Peyer's patch (tissue), 4 donors: ENCODE data around the gene TMEM260. TPM values are rescaled to one million over a fixed set of nuclear protein-coding genes. Genes with fewer than 3 reads are reported as not detected.

Experiments
- DNase-seq, 3 donors: peaks; one replicate each; pipeline ENCODE4 v3.0.0-alpha.2; 2017 to 2019
- H3K27ac ChIP-seq, 4 donors: fragments of 200-600 bp; sonication (generic); one replicate each; pipeline ENCODE4 v1.5.1; 2016 to 2019
- H3K27me3 ChIP-seq, 2 donors: fragments of 200-600 bp; sonication (generic); one replicate each; pipeline ENCODE4 v1.5.1; 2019
- H3K36me3 ChIP-seq, 3 donors: fragments of 200-600 bp; sonication (generic); one replicate each; pipeline ENCODE4 v1.5.1; 2016 to 2019
- H3K4me1 ChIP-seq, 4 donors: fragments of 200-600 bp; sonication (generic); one replicate each; pipeline ENCODE4 v1.5.1; 2016 to 2019
- H3K4me3 ChIP-seq, 4 donors: fragments of 200-600 bp; sonication (generic); 1 replicate in 3 of 4; 2 replicates in 1 of 4; pipeline ENCODE4 v1.5.1; 2016 to 2019; ENCODE audit warnings: mild to moderate bottlenecking in 1 of 4
- H3K9me3 ChIP-seq, 4 donors: fragments of 200-600 bp; sonication (generic); one replicate each; pipeline ENCODE4 v1.5.1; 2016 to 2019; ENCODE audit warnings: mild to moderate bottlenecking in 1 of 4
- POLR2A ChIP-seq, 2 donors: fragments of 450-650 bp; IDR thresholded peaks; one replicate each; pipeline ENCODE4 v1.5.1; 2017; ENCODE audit warnings: antibody characterized with exemption in 2 of 2, mild to moderate bottlenecking in 2 of 2, moderate library complexity in 2 of 2
- total RNA-seq, 4 donors: library from RNA; depleted of rRNA; stranded (reverse); fragments of >200 nt; gene quantifications; one replicate each; pipeline ENCODE4 v1.1.0, GENCODE V29; 2016
- TF ChIP-seq, protein P1 (sequence below), 6 experiments: fragments of 450-650 bp in 4 of 6; fragments of 200-600 bp in 2 of 6; sonication (generic) in 1 of 6; IDR thresholded peaks; one replicate each; pipeline ENCODE4 v1.5.1; 2017 to 2019; ENCODE audit warnings: antibody characterized with exemption in 6 of 6, mild to moderate bottlenecking in 3 of 6, moderate library complexity in 1 of 6

The TMEM260 gene
- 10 to 100 TPM; 13.3 to 43.5 (median 24.5) TPM for total RNA-seq

GRCh38 chr14:56579345-56580220, at the start of gene TMEM260:
Gene TMEM260, plus strand, starts transcription at chr14:56579798. Its CDS starts 117 bp downstream, at chr14:56579915.
- H3K27me3 ChIP-seq: no peaks in the 10 kb centered on the region
- peak within 1 kb of the TSS; percentile 86 to 90 (median 87) for H3K27ac ChIP-seq
- H3K9me3 ChIP-seq: no peaks in the 10 kb centered on the region
- peak within 1 kb of the TSS; percentile 87 to 97 (median 91) for H3K4me3 ChIP-seq
- peak; percentile 77 to 93 (median 92) for DNase-seq
- peaks cover 0 to 19% (median 0%) of the 10 kb centered on the region in 4 donors for H3K4me1 ChIP-seq
- no peaks in the 10 kb centered on the region for H3K36me3 ChIP-seq
- TF ChIP-seq, protein P1, sequence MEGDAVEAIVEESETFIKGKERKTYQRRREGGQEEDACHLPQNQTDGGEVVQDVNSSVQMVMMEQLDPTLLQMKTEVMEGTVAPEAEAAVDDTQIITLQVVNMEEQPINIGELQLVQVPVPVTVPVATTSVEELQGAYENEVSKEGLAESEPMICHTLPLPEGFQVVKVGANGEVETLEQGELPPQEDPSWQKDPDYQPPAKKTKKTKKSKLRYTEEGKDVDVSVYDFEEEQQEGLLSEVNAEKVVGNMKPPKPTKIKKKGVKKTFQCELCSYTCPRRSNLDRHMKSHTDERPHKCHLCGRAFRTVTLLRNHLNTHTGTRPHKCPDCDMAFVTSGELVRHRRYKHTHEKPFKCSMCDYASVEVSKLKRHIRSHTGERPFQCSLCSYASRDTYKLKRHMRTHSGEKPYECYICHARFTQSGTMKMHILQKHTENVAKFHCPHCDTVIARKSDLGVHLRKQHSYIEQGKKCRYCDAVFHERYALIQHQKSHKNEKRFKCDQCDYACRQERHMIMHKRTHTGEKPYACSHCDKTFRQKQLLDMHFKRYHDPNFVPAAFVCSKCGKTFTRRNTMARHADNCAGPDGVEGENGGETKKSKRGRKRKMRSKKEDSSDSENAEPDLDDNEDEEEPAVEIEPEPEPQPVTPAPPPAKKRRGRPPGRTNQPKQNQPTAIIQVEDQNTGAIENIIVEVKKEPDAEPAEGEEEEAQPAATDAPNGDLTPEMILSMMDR (IDR thresholded peaks at IDR 0.05): peak; percentile 68 to 89 (median 80)
- peak; percentile 76 to 77 for TF ChIP-seq POLR2A (IDR thresholded peaks at IDR 0.05)

GRCh38 chr14:56532546-56532945, 47.1 kb upstream of the TMEM260 start:
- Histone ChIP-seq H3K36me3 (no peaks in the 10 kb centered on the region), H3K27me3 (no peaks in the 10 kb centered on the region), H3K4me1 (no peaks in the 10 kb centered on the region), H3K27ac (no peak overlapping the region), H3K4me3 (no peak overlapping the region), H3K9me3 (no peaks in the 10 kb centered on the region)
- TF ChIP-seq, protein P1 (IDR thresholded peaks at IDR 0.05): no peak
- no peak for TF ChIP-seq POLR2A (IDR thresholded peaks at IDR 0.05)
- DNase-seq: no peak

DNA sequence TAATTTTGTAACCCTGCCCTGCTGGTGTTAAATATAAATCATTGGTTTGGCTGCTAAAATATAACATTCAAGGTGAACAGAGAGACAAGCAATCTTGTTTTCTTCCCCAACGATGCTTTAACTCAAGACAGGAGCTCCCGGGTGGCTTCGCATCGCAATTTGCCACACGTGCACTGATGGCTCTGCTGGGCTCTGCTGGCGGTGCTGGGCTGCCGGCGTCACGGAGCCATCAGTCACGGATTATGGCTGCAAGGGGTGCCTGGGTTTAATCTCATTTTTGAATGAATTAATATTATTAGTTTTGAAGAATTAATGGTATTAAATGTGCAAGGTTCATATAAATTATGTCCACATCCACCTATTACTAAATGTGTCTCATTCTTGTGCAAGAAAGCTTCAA, 44.9 kb upstream of the TMEM260 start:
- no peaks in the 10 kb centered on the region for H3K4me1 ChIP-seq
- no peaks in the 10 kb centered on the region for H3K9me3 ChIP-seq

DNA sequence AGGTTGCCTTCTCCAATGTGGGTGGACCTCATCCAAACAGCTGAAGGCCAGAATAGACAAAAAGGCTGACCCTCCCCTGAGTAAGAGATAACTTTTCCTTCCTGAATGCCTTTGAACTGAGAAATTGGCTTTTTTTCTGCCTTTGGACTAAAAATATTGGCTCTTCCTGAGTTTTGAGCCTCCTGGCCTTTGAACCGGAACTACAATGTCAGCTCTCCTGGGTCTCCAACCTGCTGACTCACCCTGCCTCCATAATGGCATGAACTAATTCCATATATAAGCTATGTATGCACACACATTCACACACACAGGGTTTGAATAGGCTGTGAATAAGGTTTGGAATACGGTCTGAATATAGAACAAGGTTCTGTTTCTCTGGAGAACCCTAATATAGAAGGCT, 39.7 kb upstream of the TMEM260 start:
- no peak for DNase-seq
- Histone ChIP-seq H3K9me3 (no peaks in the 10 kb centered on the region), H3K4me3 (no peak overlapping the region), H3K36me3 (no peaks in the 10 kb centered on the region), H3K27me3 (no peaks in the 10 kb centered on the region), H3K27ac (no peak overlapping the region), H3K4me1 (no peaks in the 10 kb centered on the region)
- TF ChIP-seq, protein P1 (IDR thresholded peaks at IDR 0.05): no peak
- no peak for TF ChIP-seq POLR2A (IDR thresholded peaks at IDR 0.05)

More for the DNA sequence above, 44.9 kb upstream of the TMEM260 start:
- DNase-seq: no peak
- Histone ChIP-seq H3K36me3 (no peaks in the 10 kb centered on the region), H3K27me3 (no peaks in the 10 kb centered on the region), H3K4me3 (no peak overlapping the region), H3K27ac (no peak overlapping the region)
- TF ChIP-seq, protein P1 (IDR thresholded peaks at IDR 0.05): no peak
- no peak for TF ChIP-seq POLR2A (IDR thresholded peaks at IDR 0.05)

DNA sequence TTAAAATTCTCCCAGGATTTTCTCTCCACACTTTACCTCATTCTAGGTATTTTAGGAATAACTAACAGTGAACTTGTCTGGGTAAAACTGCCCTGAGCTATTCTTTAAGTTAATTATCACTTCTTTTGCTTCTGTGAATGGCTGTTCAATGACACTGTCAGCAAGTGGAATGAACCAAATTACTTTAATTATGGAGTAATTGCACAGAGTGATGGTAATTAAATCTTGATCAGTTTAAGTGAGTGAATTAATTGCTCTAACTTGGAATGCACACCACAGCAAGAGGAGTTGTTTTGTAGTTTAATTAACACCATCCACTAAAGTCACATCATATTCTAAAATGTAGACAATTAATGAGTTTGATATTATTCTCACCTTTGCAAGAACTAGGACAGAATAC, 36.2 kb upstream of the TMEM260 start:
- Histone ChIP-seq H3K4me3 (no peak overlapping the region), H3K27ac (no peak overlapping the region), H3K4me1 (no peaks in the 10 kb centered on the region), H3K9me3 (no peaks in the 10 kb centered on the region), H3K27me3 (no peaks in the 10 kb centered on the region), H3K36me3 (no peaks in the 10 kb centered on the region)
- no peak for TF ChIP-seq POLR2A (IDR thresholded peaks at IDR 0.05)
- TF ChIP-seq, protein P1 (IDR thresholded peaks at IDR 0.05): no peak
- no peak for DNase-seq
